Measurements from ENCODE around the gene ATP6V1F.

- TF ChIP-seq CTCF (IDR thresholded peaks at IDR 0.05; ENCODE audit: low read depth, low read length) (no peak), EZH2phosphoT487 (IDR thresholded peaks at IDR 0.05; ENCODE audit: low read depth) (no peak)
These were observed 47.9 kb downstream of the ATP6V1F start, which contains the start of gene KCP for GRCh38 chr7:128910569-128910945.
